ENCODE data around the gene SETD4.

The SETD4 gene

DNA sequence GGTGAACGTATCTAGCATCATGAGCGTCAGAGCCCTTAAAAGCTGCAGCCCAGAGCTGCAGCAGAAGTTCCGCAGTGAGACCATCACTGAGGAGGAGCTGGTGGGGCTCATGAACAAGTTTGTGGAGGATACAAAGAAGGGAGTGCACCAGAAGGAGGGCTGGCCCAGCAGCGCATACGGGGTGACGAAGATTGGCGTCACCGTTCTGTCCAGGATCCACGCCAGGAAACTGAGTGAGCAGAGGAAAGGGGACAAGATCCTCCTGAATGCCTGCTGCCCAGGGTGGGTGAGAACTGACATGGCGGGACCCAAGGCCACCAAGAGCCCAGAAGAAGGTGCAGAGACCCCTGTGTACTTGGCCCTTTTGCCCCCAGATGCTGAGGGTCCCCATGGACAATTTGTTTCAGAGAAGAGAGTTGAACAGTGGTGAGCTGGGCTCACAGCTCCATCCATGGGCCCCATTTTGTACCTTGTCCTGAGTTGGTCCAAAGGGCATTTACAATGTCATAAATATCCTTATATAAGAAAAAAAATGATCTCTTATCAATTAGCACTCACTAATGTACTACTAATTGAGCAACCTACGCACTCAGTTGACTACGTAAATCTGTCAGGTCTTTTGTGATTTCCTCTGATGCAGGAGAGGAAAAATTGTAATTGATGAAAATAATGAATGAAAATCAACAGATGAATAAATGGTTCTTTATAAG lies 12.3 kb upstream of the SETD4 start:
- Histone ChIP-seq H3K4me2 (ENCODE audit: low read depth, low read length) (no peak overlapping the region), H3K27me3 (replicated peaks; ENCODE audit: insufficient read depth, low read length) (peaks cover under 1% of the 10 kb centered on the region; the same call in 1 of the 2 replicates), H3F3A (ENCODE audit: insufficient read depth, low read length) (peaks cover 11% of the 10 kb centered on the region), H3K9me2 (replicated peaks; ENCODE audit: insufficient read depth, low read length) (no peaks in the 10 kb centered on the region), H3K4me3 (ENCODE audit: low read length) (no peak overlapping the region), H3K79me2 (ENCODE audit: low read length) (no peaks in the 10 kb centered on the region), H3K9me3 (replicated peaks; ENCODE audit: insufficient read depth, low read length) (peaks cover 6% of the 10 kb centered on the region; the same call in 1 of the 2 replicates), H2AFZ (ENCODE audit: low read length) (no peak overlapping the region), H3K4me1 (ENCODE audit: low read length) (peaks cover 23% of the 10 kb centered on the region), H3K36me3 (replicated peaks; ENCODE audit: insufficient read depth, low read length) (no peaks in the 10 kb centered on the region), H3K9ac (ENCODE audit: low read length) (no peak overlapping the region), H3K27ac (ENCODE audit: low read length) (no peak overlapping the region), H4K20me1 (ENCODE audit: insufficient read depth, low read length) (no peaks in the 10 kb centered on the region)
- TF ChIP-seq, protein P1, sequence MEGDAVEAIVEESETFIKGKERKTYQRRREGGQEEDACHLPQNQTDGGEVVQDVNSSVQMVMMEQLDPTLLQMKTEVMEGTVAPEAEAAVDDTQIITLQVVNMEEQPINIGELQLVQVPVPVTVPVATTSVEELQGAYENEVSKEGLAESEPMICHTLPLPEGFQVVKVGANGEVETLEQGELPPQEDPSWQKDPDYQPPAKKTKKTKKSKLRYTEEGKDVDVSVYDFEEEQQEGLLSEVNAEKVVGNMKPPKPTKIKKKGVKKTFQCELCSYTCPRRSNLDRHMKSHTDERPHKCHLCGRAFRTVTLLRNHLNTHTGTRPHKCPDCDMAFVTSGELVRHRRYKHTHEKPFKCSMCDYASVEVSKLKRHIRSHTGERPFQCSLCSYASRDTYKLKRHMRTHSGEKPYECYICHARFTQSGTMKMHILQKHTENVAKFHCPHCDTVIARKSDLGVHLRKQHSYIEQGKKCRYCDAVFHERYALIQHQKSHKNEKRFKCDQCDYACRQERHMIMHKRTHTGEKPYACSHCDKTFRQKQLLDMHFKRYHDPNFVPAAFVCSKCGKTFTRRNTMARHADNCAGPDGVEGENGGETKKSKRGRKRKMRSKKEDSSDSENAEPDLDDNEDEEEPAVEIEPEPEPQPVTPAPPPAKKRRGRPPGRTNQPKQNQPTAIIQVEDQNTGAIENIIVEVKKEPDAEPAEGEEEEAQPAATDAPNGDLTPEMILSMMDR (IDR thresholded peaks at IDR 0.05; ENCODE audit: low read length), result no peak
- no peak for TF ChIP-seq EZH2phosphoT487 (IDR thresholded peaks at IDR 0.05; ENCODE audit: low read length)
- TF ChIP-seq EZH2 (optimal IDR thresholded peaks at IDR 0.05; ENCODE audit: low read depth, low read length), result no peak
- DNase-seq, result no peak

DNA sequence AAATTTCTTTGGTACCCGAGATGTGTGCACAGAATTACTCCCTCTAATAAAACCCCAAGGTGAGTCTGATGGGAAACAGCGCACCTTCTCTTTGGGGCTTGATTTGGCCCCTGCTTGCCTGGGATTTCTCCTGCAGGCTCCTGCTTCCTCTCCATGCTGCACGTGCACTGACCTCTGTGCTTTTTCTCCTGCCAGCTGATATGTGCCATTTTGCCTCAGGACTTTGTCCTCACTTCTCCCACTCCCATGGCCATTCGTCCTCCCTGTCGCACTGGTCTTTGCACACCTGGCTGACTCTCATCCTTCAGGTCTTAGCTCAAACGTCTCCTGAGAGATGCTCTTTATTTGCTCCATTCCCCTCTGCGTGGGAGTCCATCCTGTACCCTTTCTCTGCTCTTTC lies 10.7 kb upstream of the SETD4 start:
- no peaks in the 10 kb centered on the region for H3F3A ChIP-seq (ENCODE audit: insufficient read depth, low read length)
- no peaks in the 10 kb centered on the region for H4K20me1 ChIP-seq (ENCODE audit: insufficient read depth, low read length)
- H3K9me2 ChIP-seq (replicated peaks; ENCODE audit: insufficient read depth, low read length), result no peaks in the 10 kb centered on the region
- H3K79me2 ChIP-seq (ENCODE audit: low read length), result no peaks in the 10 kb centered on the region
- no peaks in the 10 kb centered on the region for H3K36me3 ChIP-seq (replicated peaks; ENCODE audit: insufficient read depth, low read length)
- H3K4me3 ChIP-seq (ENCODE audit: low read length), result no peak overlapping the region
- peaks cover 9% of the 10 kb centered on the region for H3K4me1 ChIP-seq (ENCODE audit: low read length)
- H3K27ac ChIP-seq (ENCODE audit: low read length), result no peak overlapping the region
- DNase-seq, result no peak
- no peak overlapping the region for H3K9ac ChIP-seq (ENCODE audit: low read length)
- peaks cover 6% of the 10 kb centered on the region; the same call in 1 of the 2 replicates for H3K9me3 ChIP-seq (replicated peaks; ENCODE audit: insufficient read depth, low read length)
- H3K27me3 ChIP-seq (replicated peaks; ENCODE audit: insufficient read depth, low read length), result peaks cover 14% of the 10 kb centered on the region; the same call in 1 of the 2 replicates
- H2AFZ ChIP-seq (ENCODE audit: low read length), result no peak overlapping the region
- no peak for TF ChIP-seq EZH2 (optimal IDR thresholded peaks at IDR 0.05; ENCODE audit: low read depth, low read length)
- TF ChIP-seq EZH2phosphoT487 (IDR thresholded peaks at IDR 0.05; ENCODE audit: low read length), result no peak
- peak overlapping the region; percentile 78; the same call in 1 of the 2 replicates for H3K4me2 ChIP-seq (ENCODE audit: low read depth, low read length)

DNA sequence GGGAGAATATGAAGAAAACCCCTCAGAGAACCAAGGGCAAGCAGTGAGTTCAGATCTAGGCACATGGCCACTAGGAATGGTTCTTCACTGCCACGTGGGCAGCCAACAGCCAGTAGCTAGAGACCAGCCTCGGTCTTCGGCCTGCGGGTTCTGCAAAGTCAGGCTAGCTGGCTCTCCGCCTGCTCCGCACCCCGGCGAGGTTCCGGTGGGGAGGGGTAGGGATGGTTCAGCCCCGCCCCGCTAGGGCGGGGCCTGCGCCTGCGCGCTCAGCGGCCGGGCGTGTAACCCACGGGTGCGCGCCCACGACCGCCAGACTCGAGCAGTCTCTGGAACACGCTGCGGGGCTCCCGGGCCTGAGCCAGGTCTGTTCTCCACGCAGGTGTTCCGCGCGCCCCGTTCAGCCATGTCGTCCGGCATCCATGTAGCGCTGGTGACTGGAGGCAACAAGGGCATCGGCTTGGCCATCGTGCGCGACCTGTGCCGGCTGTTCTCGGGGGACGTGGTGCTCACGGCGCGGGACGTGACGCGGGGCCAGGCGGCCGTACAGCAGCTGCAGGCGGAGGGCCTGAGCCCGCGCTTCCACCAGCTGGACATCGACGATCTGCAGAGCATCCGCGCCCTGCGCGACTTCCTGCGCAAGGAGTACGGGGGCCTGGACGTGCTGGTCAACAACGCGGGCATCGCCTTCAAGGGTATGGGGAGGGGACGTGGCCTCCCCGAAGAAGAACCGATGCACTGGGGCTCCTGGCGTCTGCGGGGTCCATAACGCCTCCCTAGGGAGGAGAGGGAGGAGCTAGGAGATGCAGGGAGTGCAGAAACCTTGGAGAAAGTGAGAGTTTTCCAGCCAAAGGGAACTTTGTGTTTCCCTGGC lies 9.6 kb upstream of the SETD4 start, which contains the start of gene CBR1:
Gene CBR1, plus strand, starts transcription at position 312 of the 871 bp plus-strand sequence. Its CDS starts 92 bp downstream, at position 404.
- Histone ChIP-seq H3K27ac (ENCODE audit: low read length) (no peak within 1 kb of the TSS), H3K4me3 (ENCODE audit: low read length) (peak within 1 kb of the TSS; percentile 79), H2AFZ (ENCODE audit: low read length) (peak within 1 kb of the TSS; percentile 96), H3F3A (ENCODE audit: insufficient read depth, low read length) (no peaks in the 10 kb centered on the region), H3K79me2 (ENCODE audit: low read length) (no peaks in the 10 kb centered on the region), H4K20me1 (ENCODE audit: insufficient read depth, low read length) (no peaks in the 10 kb centered on the region), H3K9ac (ENCODE audit: low read length) (peak within 1 kb of the TSS; percentile 50), H3K36me3 (replicated peaks; ENCODE audit: insufficient read depth, low read length) (no peaks in the 10 kb centered on the region), H3K27me3 (replicated peaks; ENCODE audit: insufficient read depth, low read length) (peaks cover 14% of the 10 kb centered on the region; the same call in 1 of the 2 replicates), H3K4me1 (ENCODE audit: low read length) (peaks cover 12% of the 10 kb centered on the region), H3K9me3 (replicated peaks; ENCODE audit: insufficient read depth, low read length) (peaks cover 6% of the 10 kb centered on the region; the same call in 1 of the 2 replicates), H3K4me2 (ENCODE audit: low read depth, low read length) (peak within 1 kb of the TSS; percentile 78), H3K9me2 (replicated peaks; ENCODE audit: insufficient read depth, low read length) (no peaks in the 10 kb centered on the region)
- DNase-seq, result peak; percentile 99
- TF ChIP-seq, protein P1 (IDR thresholded peaks at IDR 0.05; ENCODE audit: low read length), result no peak
- TF ChIP-seq EZH2 (optimal IDR thresholded peaks at IDR 0.05; ENCODE audit: low read depth, low read length) (no peak), EZH2phosphoT487 (IDR thresholded peaks at IDR 0.05; ENCODE audit: low read length) (no peak)
